ENCODE measurements around the gene SLC39A5. TPM values are rescaled to one million over a fixed set of nuclear protein-coding genes. Genes with fewer than 3 reads are reported as not detected.
A peak's percentile ranks its signal among the peaks of the same experiment; 100 is the strongest.

SLC39A5 gene
- total RNA-seq (0.35 TPM), polyA plus RNA-seq (ENCODE audit: insufficient read depth in 1 of 8, insufficient read length in 8 of 8, low replicate concordance in 1 of 8) (10 to 100 TPM in 1 of 8 donors, 1 to 10 TPM in 2, under 1 TPM in 5; 0.32 to 18.5 (median 0.63) TPM)
- long read RNA-seq, donor 1 = 0 reads
- long read RNA-seq, donor 2 = 0 reads
- long read RNA-seq, donor 3, partial matches to known transcripts = 0 of 1 reads
- long read RNA-seq, donor 3, other reads (novel, unspliced or antisense) = 0 of 1 reads
- long read RNA-seq, donor 4, partial matches to known transcripts = 13 of 13 reads
- long read RNA-seq, donor 4, other reads (novel, unspliced or antisense) = 0 of 13 reads
- long read RNA-seq, donor 5 = 0 reads
- long read RNA-seq, donor 6 = 0 reads
- long read RNA-seq, donor 7 = 0 reads
- long read RNA-seq, donor 8 = 0 reads
- long read RNA-seq, donor 9, partial matches to known transcripts = 8 of 8 reads
- long read RNA-seq, donor 9, other reads (novel, unspliced or antisense) = 0 of 8 reads
- long read RNA-seq, donor 10 = 0 reads
- long read RNA-seq, donor 11, partial matches to known transcripts = 0 of 1 reads
- long read RNA-seq, donor 11, other reads (novel, unspliced or antisense) = 0 of 1 reads

- H3K4me1 ChIP-seq (ENCODE audit: control insufficient read depth, insufficient read depth, low read length) = peaks cover 3% of the 10 kb centered on the region
- WGBS (ENCODE audit: insufficient coverage) = 71% methylated on average over 3 of the region's 4 CpGs
- H3K9me3 ChIP-seq (replicated peaks; ENCODE audit: control insufficient read depth, low read depth, low read length) = no peaks in the 10 kb centered on the region
- no peak within 1 kb of the TSS for H3K27ac ChIP-seq (ENCODE audit: low read length)
- H3K36me3 ChIP-seq (ENCODE audit: control insufficient read depth, insufficient read depth, low read length) = peaks cover 6% of the 10 kb centered on the region
- no peaks in the 10 kb centered on the region for H3K27me3 ChIP-seq (ENCODE audit: control insufficient read depth, insufficient read depth, low read length)
- DNase-seq = no peak
- no peak within 1 kb of the TSS for H3K4me3 ChIP-seq (ENCODE audit: low read length)
Observed at GRCh38 chr12:56229916-56230431, at the start of gene SLC39A5. SLC39A5 (plus strand) TSS chr12:56230051; CDS start chr12:56231275, 1,224 bp downstream.

GRCh38 chr12:56186957-56187356 is 42.9 kb upstream of the SLC39A5 start:
- no CpG with 5 or more reads among the region's 2 CpGs for WGBS (ENCODE audit: insufficient coverage)
- H3K27me3 ChIP-seq (ENCODE audit: control insufficient read depth, insufficient read depth, low read length) = no peaks in the 10 kb centered on the region
- H3K4me3 ChIP-seq (ENCODE audit: low read length) = no peak overlapping the region
- H3K4me1 ChIP-seq (ENCODE audit: control insufficient read depth, insufficient read depth, low read length) = peaks cover 20% of the 10 kb centered on the region
- H3K9me3 ChIP-seq (replicated peaks; ENCODE audit: control insufficient read depth, low read depth, low read length) = no peaks in the 10 kb centered on the region
- no peak overlapping the region for H3K27ac ChIP-seq (ENCODE audit: low read length)
- H3K36me3 ChIP-seq (ENCODE audit: control insufficient read depth, insufficient read depth, low read length) = peaks cover 41% of the 10 kb centered on the region
- no peak for DNase-seq

GRCh38 chr12:56188131-56188777 is 41.6 kb upstream of the SLC39A5 start:
- WGBS (ENCODE audit: insufficient coverage) = 20% methylated on average over 1 of the region's 10 CpGs
- Histone ChIP-seq H3K4me1 (ENCODE audit: control insufficient read depth, insufficient read depth, low read length) (peaks cover 20% of the 10 kb centered on the region), H3K4me3 (ENCODE audit: low read length) (peak overlapping the region; percentile 59), H3K27ac (ENCODE audit: low read length) (peak overlapping the region; percentile 73), H3K27me3 (ENCODE audit: control insufficient read depth, insufficient read depth, low read length) (no peaks in the 10 kb centered on the region), H3K36me3 (ENCODE audit: control insufficient read depth, insufficient read depth, low read length) (peaks cover 35% of the 10 kb centered on the region), H3K9me3 (replicated peaks; ENCODE audit: control insufficient read depth, low read depth, low read length) (no peaks in the 10 kb centered on the region)
- DNase-seq = no peak

GRCh38 chr12:56188778-56189098 is 41.1 kb upstream of the SLC39A5 start:
- Histone ChIP-seq H3K36me3 (ENCODE audit: control insufficient read depth, insufficient read depth, low read length) (peaks cover 32% of the 10 kb centered on the region), H3K4me3 (ENCODE audit: low read length) (peak overlapping the region; percentile 59), H3K27me3 (ENCODE audit: control insufficient read depth, insufficient read depth, low read length) (no peaks in the 10 kb centered on the region), H3K9me3 (replicated peaks; ENCODE audit: control insufficient read depth, low read depth, low read length) (no peaks in the 10 kb centered on the region), H3K4me1 (ENCODE audit: control insufficient read depth, insufficient read depth, low read length) (peaks cover 20% of the 10 kb centered on the region), H3K27ac (ENCODE audit: low read length) (peak overlapping the region; percentile 73)
- WGBS (ENCODE audit: insufficient coverage) = under 1% methylated on average over 13 of the region's 17 CpGs
- DNase-seq = peak; percentile 35

- H3K27me3 ChIP-seq (ENCODE audit: control insufficient read depth, insufficient read depth, low read length) = no peaks in the 10 kb centered on the region
- H3K27ac ChIP-seq (ENCODE audit: low read length) = peak within 1 kb of the TSS; percentile 96
- 0% methylated on average over 71 of the region's 93 CpGs for WGBS (ENCODE audit: insufficient coverage)
Observed at GRCh38 chr12:56189099-56189917, 40.5 kb upstream of the SLC39A5 start, which contains the start of gene SMARCC2. SMARCC2 (minus strand) TSS chr12:56189483; CDS start chr12:56189461, 22 bp downstream.

GRCh38 chr12:56189918-56190694 is 39.7 kb upstream of the SLC39A5 start:
- H3K4me3 ChIP-seq (ENCODE audit: low read length) = peak overlapping the region; percentile 80
- no peaks in the 10 kb centered on the region for H3K9me3 ChIP-seq (replicated peaks; ENCODE audit: control insufficient read depth, low read depth, low read length)
- DNase-seq = peak; percentile 95
- no peaks in the 10 kb centered on the region for H3K27me3 ChIP-seq (ENCODE audit: control insufficient read depth, insufficient read depth, low read length)
- peaks cover 19% of the 10 kb centered on the region for H3K36me3 ChIP-seq (ENCODE audit: control insufficient read depth, insufficient read depth, low read length)
- peaks cover 20% of the 10 kb centered on the region for H3K4me1 ChIP-seq (ENCODE audit: control insufficient read depth, insufficient read depth, low read length)
- H3K27ac ChIP-seq (ENCODE audit: low read length) = peak overlapping the region; percentile 96
- 2% methylated on average over 13 of the region's 42 CpGs for WGBS (ENCODE audit: insufficient coverage)

More at GRCh38 chr12:56189099-56189917, 40.5 kb upstream of the SLC39A5 start, which contains the start of gene SMARCC2:
- peaks cover 20% of the 10 kb centered on the region for H3K4me1 ChIP-seq (ENCODE audit: control insufficient read depth, insufficient read depth, low read length)
- H3K36me3 ChIP-seq (ENCODE audit: control insufficient read depth, insufficient read depth, low read length) = peaks cover 26% of the 10 kb centered on the region
- H3K4me3 ChIP-seq (ENCODE audit: low read length) = peak within 1 kb of the TSS; percentile 80
- DNase-seq = peak; percentile 93
- H3K9me3 ChIP-seq (replicated peaks; ENCODE audit: control insufficient read depth, low read depth, low read length) = no peaks in the 10 kb centered on the region

GRCh38 chr12:56190695-56191155 is 39.1 kb upstream of the SLC39A5 start:
- H3K4me3 ChIP-seq (ENCODE audit: low read length) = peak overlapping the region; percentile 80
- H3K36me3 ChIP-seq (ENCODE audit: control insufficient read depth, insufficient read depth, low read length) = peaks cover 15% of the 10 kb centered on the region
- H3K27ac ChIP-seq (ENCODE audit: low read length) = no peak overlapping the region
- 0% methylated on average over 1 of the region's 9 CpGs for WGBS (ENCODE audit: insufficient coverage)
- peaks cover 20% of the 10 kb centered on the region for H3K4me1 ChIP-seq (ENCODE audit: control insufficient read depth, insufficient read depth, low read length)
- peak; percentile 23 for DNase-seq
- H3K27me3 ChIP-seq (ENCODE audit: control insufficient read depth, insufficient read depth, low read length) = no peaks in the 10 kb centered on the region
- no peaks in the 10 kb centered on the region for H3K9me3 ChIP-seq (replicated peaks; ENCODE audit: control insufficient read depth, low read depth, low read length)

GRCh38 chr12:56192582-56192981 is 37.3 kb upstream of the SLC39A5 start:
- Histone ChIP-seq H3K27me3 (ENCODE audit: control insufficient read depth, insufficient read depth, low read length) (no peaks in the 10 kb centered on the region), H3K9me3 (replicated peaks; ENCODE audit: control insufficient read depth, low read depth, low read length) (no peaks in the 10 kb centered on the region), H3K36me3 (ENCODE audit: control insufficient read depth, insufficient read depth, low read length) (peaks cover 2% of the 10 kb centered on the region), H3K4me3 (ENCODE audit: low read length) (no peak overlapping the region), H3K4me1 (ENCODE audit: control insufficient read depth, insufficient read depth, low read length) (peaks cover 16% of the 10 kb centered on the region), H3K27ac (ENCODE audit: low read length) (no peak overlapping the region)
- DNase-seq = no peak

GRCh38 chr12:56193025-56193578 is 36.7 kb upstream of the SLC39A5 start:
- Histone ChIP-seq H3K36me3 (ENCODE audit: control insufficient read depth, insufficient read depth, low read length) (no peaks in the 10 kb centered on the region), H3K4me1 (ENCODE audit: control insufficient read depth, insufficient read depth, low read length) (peaks cover 10% of the 10 kb centered on the region), H3K9me3 (replicated peaks; ENCODE audit: control insufficient read depth, low read depth, low read length) (no peaks in the 10 kb centered on the region), H3K27ac (ENCODE audit: low read length) (no peak overlapping the region), H3K4me3 (ENCODE audit: low read length) (no peak overlapping the region), H3K27me3 (ENCODE audit: control insufficient read depth, insufficient read depth, low read length) (no peaks in the 10 kb centered on the region)
- DNase-seq = peak; percentile 91
- WGBS (ENCODE audit: insufficient coverage) = 75% methylated on average over 1 of the region's 1 CpG
